ENCODE results near the gene VPS9D1.

GRCh38 chr16:89706518-89707260 is 14.0 kb downstream of the VPS9D1 start:
- TF ChIP-seq, protein P1, sequence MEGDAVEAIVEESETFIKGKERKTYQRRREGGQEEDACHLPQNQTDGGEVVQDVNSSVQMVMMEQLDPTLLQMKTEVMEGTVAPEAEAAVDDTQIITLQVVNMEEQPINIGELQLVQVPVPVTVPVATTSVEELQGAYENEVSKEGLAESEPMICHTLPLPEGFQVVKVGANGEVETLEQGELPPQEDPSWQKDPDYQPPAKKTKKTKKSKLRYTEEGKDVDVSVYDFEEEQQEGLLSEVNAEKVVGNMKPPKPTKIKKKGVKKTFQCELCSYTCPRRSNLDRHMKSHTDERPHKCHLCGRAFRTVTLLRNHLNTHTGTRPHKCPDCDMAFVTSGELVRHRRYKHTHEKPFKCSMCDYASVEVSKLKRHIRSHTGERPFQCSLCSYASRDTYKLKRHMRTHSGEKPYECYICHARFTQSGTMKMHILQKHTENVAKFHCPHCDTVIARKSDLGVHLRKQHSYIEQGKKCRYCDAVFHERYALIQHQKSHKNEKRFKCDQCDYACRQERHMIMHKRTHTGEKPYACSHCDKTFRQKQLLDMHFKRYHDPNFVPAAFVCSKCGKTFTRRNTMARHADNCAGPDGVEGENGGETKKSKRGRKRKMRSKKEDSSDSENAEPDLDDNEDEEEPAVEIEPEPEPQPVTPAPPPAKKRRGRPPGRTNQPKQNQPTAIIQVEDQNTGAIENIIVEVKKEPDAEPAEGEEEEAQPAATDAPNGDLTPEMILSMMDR (conservative IDR thresholded peaks at IDR 0.05), result no peak
- TF ChIP-seq ZFX (IDR thresholded peaks at IDR 0.05), result no peak

Data from C4-2B (cell line).